Cardiac fibroblast (primary cell): Measurements from ENCODE around the gene TMEM184B.

Experiments
- DNase-seq, 2 donors: peaks; one replicate each; pipeline versions ENCODE4 v3.0.0 to v3.0.0-alpha.2; 2010; ENCODE audit warnings: low read depth in 2 of 2
- H3K4me3 ChIP-seq, 2 donors: replicated peaks in 1 of 2; 1 replicate in 1 of 2; 2 replicates in 1 of 2; pipeline ENCODE4 v1.5.1; 2011; ENCODE audit warnings: low read depth in 2 of 2, low read length in 2 of 2, mild to moderate bottlenecking in 2 of 2, moderate library complexity in 1 of 2
- CTCF ChIP-seq: IDR thresholded peaks from one replicate; pipeline ENCODE4 v1.5.1; 2011; ENCODE audit warnings: low read depth, mild to moderate bottlenecking, low read length, inconsistent platforms

The TMEM184B gene

GRCh38 chr22:38269466-38269865, 3.3 kb downstream of the TMEM184B start:
- TF ChIP-seq CTCF, result no peak
- H3K4me3 ChIP-seq, result no peak overlapping the region
- no peak for DNase-seq

- H3K4me3 ChIP-seq, result no peak overlapping the region
- peak; percentile 73 to 89 for DNase-seq
Observed at GRCh38 chr22:38267086-38267485, 5.7 kb downstream of the TMEM184B start.

GRCh38 chr22:38266120-38266519, 6.7 kb downstream of the TMEM184B start:
- DNase-seq, result peak in 1 of 2 donors; percentile 60
- no peak for TF ChIP-seq CTCF
- no peak overlapping the region for H3K4me3 ChIP-seq

More at GRCh38 chr22:38267086-38267485, 5.7 kb downstream of the TMEM184B start:
- TF ChIP-seq CTCF, result no peak

GRCh38 chr22:38264322-38264843, 8.4 kb downstream of the TMEM184B start:
- no peak for TF ChIP-seq CTCF
- H3K4me3 ChIP-seq, result no peak overlapping the region
- DNase-seq, result no peak

- no peak overlapping the region for H3K4me3 ChIP-seq
- peak; percentile 70 for TF ChIP-seq CTCF
- DNase-seq, result peak; percentile 30 to 50
Observed at GRCh38 chr22:38262051-38262795, 10.6 kb downstream of the TMEM184B start.

- peak; percentile 24 to 44 for DNase-seq
- no peak for TF ChIP-seq CTCF
- peak overlapping the region in 1 of 2 donors; percentile 8 for H3K4me3 ChIP-seq
Observed at GRCh38 chr22:38260761-38261681, 11.8 kb downstream of the TMEM184B start.
